Calu3 (cell line): ENCODE results near the gene TMEM132E. TPM values are rescaled to one million over a fixed set of nuclear protein-coding genes. Genes with fewer than 3 reads are reported as not detected.

ENCODE experiments used
- BruUV-seq: library from RNA; stranded (reverse); fragments of 400-500 nt; replicated peaks from 2 replicates; lab custom pipeline; 2021; lab: Mats Ljungman, UMichigan
- CTCF ChIA-PET: fragments of 300-600 bp; sonication (Branson Sonifier 250); formaldehyde crosslinking; loops from one replicate; lab custom pipeline; 2022; ENCODE audit warnings: antibody characterized with exemption; lab: Charles Lee
- DNase-seq: peaks from one replicate; pipeline ENCODE4 v3.0.0; 2022
- H3K27ac Mint-ChIP-seq: one replicate; pipeline ENCODE4 v1.8.0; 2022; ENCODE audit warnings: mixed read lengths; ENCODE audit not compliant: unreplicated experiment
- H3K27me3 Mint-ChIP-seq: one replicate; pipeline ENCODE4 v1.8.0; 2022; ENCODE audit warnings: mixed read lengths; ENCODE audit not compliant: unreplicated experiment
- H3K36me3 Mint-ChIP-seq: one replicate; pipeline ENCODE4 v1.8.0; 2022; ENCODE audit warnings: mild to moderate bottlenecking, moderate library complexity, mixed read lengths; ENCODE audit not compliant: insufficient read depth, unreplicated experiment
- H3K4me1 Mint-ChIP-seq: one replicate; pipeline ENCODE4 v1.8.0; 2022; ENCODE audit warnings: mild to moderate bottlenecking, low read depth, mixed read lengths; ENCODE audit not compliant: unreplicated experiment
- H3K4me3 Mint-ChIP-seq: one replicate; pipeline ENCODE4 v1.8.0; 2022; ENCODE audit warnings: mild to moderate bottlenecking, low read depth, moderate library complexity, mixed read lengths; ENCODE audit not compliant: unreplicated experiment
- H3K9me3 Mint-ChIP-seq: one replicate; pipeline ENCODE4 v1.8.0; 2022; ENCODE audit warnings: low read depth, mixed read lengths; ENCODE audit not compliant: unreplicated experiment
- intact Hi-C: fragments of 100-400 bp; cut with micrococcal nuclease; formaldehyde crosslinking; loops from one replicate; pipeline ENCODE4 v1.10.0; 2022; ENCODE audit not compliant: unreplicated experiment
- total RNA-seq: library from RNA; stranded (reverse); gene quantifications from 2 replicates; pipeline ENCODE4 v1.2.3, GENCODE V29; 2022
- TF ChIP-seq, protein P1 (sequence below): fragments of 200-600 bp; IDR thresholded peaks from one replicate; pipeline ENCODE4 v1.8.0; 2022; ENCODE audit warnings: antibody characterized with exemption; ENCODE audit not compliant: unreplicated experiment

The TMEM132E gene
- total RNA-seq, 1 experiment from 2014 or later: 0.26 TPM

DNA sequence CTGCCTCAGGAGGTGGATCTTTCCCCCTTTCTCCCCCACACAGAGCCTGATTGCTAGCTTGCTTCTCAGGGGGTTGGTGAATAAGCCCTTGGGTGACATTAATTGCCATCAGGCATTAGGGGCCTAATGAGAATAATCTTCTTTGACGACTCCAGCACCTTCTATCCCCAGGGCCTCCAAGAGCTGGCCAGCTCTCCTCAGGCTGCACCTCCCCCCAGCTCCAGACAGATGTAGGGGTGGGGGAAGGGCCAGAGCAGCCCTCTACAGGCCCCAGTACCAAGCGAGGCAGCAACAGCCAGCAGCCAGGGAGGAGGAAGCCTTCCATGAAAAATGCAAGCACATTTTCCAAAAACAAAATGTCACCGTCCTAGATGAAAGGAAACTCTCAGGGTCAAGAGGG, 1.4 kb upstream of the TMEM132E start:
- intact Hi-C loops: no loop called here
- CTCF ChIA-PET: no interaction called here

DNA sequence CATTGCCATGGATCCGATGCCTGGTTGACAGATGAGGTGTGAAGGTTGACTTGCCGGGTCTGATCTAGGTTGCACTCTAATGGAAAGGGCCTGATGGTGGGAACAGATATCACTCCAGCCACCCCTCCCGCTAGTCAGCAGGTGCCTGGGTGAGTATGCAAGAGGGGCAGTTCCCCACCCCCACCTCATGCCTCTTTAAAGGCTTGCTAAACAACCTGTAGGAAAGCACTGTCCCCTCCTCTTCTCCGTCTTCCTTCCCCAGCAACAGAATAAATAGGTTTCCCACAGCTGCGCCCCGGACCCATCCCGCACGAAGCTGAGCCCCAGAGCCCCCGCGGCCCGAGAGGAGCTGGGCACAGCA, 746 bp upstream of the TMEM132E start:
- peak overlapping the region; percentile 72 for H3K4me3 Mint-ChIP-seq
- no peak for DNase-seq
- H3K27ac Mint-ChIP-seq: no peak overlapping the region
- BruUV-seq: no TSS peak
- intact Hi-C loops: no loop called here
- H3K27me3 Mint-ChIP-seq: peaks cover 97% of the 10 kb centered on the region
- TF ChIP-seq, protein P1, sequence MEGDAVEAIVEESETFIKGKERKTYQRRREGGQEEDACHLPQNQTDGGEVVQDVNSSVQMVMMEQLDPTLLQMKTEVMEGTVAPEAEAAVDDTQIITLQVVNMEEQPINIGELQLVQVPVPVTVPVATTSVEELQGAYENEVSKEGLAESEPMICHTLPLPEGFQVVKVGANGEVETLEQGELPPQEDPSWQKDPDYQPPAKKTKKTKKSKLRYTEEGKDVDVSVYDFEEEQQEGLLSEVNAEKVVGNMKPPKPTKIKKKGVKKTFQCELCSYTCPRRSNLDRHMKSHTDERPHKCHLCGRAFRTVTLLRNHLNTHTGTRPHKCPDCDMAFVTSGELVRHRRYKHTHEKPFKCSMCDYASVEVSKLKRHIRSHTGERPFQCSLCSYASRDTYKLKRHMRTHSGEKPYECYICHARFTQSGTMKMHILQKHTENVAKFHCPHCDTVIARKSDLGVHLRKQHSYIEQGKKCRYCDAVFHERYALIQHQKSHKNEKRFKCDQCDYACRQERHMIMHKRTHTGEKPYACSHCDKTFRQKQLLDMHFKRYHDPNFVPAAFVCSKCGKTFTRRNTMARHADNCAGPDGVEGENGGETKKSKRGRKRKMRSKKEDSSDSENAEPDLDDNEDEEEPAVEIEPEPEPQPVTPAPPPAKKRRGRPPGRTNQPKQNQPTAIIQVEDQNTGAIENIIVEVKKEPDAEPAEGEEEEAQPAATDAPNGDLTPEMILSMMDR: no peak
- CTCF ChIA-PET: interaction anchor here (1.1 kb wide), 1 partner anchor 312 kb away, joined by 3 read pairs; no protein-coding TSS in a partner anchor
- no peaks in the 10 kb centered on the region for H3K4me1 Mint-ChIP-seq
- H3K36me3 Mint-ChIP-seq: peaks cover 14% of the 10 kb centered on the region
- H3K9me3 Mint-ChIP-seq: no peaks in the 10 kb centered on the region

More for the DNA sequence above, 1.4 kb upstream of the TMEM132E start:
- H3K27ac Mint-ChIP-seq: no peak overlapping the region
- H3K9me3 Mint-ChIP-seq: no peaks in the 10 kb centered on the region
- peaks cover 14% of the 10 kb centered on the region for H3K36me3 Mint-ChIP-seq
- no peak for DNase-seq
- BruUV-seq: no TSS peak
- no peaks in the 10 kb centered on the region for H3K4me1 Mint-ChIP-seq
- peaks cover 97% of the 10 kb centered on the region for H3K27me3 Mint-ChIP-seq
- peak overlapping the region; percentile 72 for H3K4me3 Mint-ChIP-seq
- TF ChIP-seq, protein P1: no peak

DNA sequence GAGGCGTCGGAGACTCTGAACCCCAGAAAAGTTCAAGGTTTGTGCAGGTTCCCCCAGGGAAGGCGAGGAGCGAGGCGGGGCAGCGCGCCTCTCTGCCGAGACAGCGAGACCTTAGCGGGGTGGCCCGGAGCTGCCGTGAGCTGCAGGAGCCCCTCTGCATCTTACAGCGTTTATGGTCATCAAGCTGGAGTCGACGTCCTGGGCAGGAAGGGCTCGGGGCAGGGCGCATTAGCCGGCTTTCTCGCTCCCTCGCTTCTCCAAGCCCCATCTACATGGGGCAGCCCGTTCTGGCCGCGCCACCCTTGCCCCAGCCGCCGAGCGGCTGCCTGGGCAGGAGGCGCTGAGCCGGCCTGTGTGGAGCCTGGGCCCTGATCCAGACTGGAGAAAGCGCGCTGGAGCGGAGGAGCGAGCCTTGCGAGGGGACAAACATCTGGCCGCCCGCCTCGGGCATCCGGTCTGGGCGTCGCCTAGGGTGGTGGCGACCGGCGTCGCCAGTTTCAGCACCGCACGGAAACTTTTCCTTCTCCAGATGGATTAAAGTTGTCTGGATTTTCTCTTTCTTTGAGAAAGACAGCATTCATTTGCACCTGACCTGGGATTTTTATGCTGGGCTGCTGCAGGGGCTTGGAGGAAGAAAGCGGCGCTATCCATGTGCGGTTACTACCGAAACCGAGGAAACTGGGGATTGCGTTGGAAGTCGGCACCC, 750 bp downstream of the TMEM132E start:
- intact Hi-C loops: loop anchor here (10.0 kb wide), 1 partner anchor 145 kb away; no protein-coding TSS in a partner anchor
- peak; percentile 22 for DNase-seq
- Mint-ChIP-seq H3K27ac (no peak overlapping the region), H3K4me3 (peak overlapping the region; percentile 72), H3K4me1 (peaks cover under 1% of the 10 kb centered on the region), H3K27me3 (peaks cover 96% of the 10 kb centered on the region), H3K9me3 (no peaks in the 10 kb centered on the region), H3K36me3 (peaks cover 14% of the 10 kb centered on the region)
- CTCF ChIA-PET: no interaction called here
- TF ChIP-seq, protein P1: no peak
- no TSS peak for BruUV-seq

DNA sequence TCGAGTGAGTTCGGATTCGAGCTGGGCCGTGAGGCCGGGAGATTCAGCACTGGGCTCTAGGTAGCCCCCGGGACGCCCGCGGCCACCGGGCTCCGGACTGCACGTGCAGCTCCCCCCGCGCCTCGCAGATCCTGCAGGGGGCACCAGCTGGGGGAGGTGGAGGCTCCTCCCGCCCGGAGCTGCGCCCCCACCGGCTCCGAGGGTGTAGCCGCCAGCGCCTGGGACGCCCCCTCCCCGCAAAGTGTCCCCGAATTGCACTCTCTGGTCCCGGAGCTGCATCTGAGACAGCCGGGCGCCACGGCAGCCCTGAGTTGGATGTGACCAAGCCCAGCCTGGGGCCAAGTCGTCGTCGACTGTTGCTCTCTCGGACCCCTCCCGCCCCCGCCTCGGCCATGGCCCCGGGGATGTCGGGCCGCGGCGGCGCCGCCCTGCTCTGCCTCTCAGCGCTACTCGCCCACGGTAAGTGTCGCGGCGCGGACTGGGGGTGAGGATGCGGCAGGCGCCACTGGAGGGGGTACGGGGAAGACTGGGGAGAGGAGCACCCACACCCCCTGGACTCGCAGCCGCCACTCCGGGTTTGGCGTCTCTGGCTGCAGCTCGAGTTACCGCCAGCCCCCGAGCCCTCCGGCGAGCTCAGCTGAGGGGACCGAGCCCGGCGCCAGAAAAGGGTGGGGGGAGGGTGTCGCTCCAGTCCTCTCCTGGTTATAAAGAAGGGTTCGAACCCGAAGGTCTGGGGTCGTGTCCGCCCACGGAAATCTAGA, 1.5 kb downstream of the TMEM132E start:
- CTCF ChIA-PET: interaction anchor here (0.6 kb wide), 1 partner anchor 330 kb away, joined by 4 read pairs; no protein-coding TSS in a partner anchor
- no peak overlapping the region for H3K27ac Mint-ChIP-seq

More for the DNA sequence above, 1.5 kb downstream of the TMEM132E start:
- TF ChIP-seq, protein P1: no peak
- Mint-ChIP-seq H3K27me3 (peaks cover 91% of the 10 kb centered on the region), H3K9me3 (no peaks in the 10 kb centered on the region), H3K4me3 (peak overlapping the region; percentile 72), H3K4me1 (peaks cover 8% of the 10 kb centered on the region), H3K36me3 (peaks cover 14% of the 10 kb centered on the region)
- DNase-seq: no peak
- no TSS peak for BruUV-seq
- intact Hi-C loops: loop anchor here (10.0 kb wide), 1 partner anchor 144 kb away; no protein-coding TSS in a partner anchor
